OCI-LY7 (cell line): ENCODE data around the gene NHS.

Experiments used
- EZH2phosphoT487 ChIP-seq: fragments of 200-600 bp; sonication (generic); IDR thresholded peaks from 2 replicates; pipeline ENCODE4 v1.6.1; 2018; ENCODE audit warnings: low read depth, borderline replicate concordance, mild to moderate bottlenecking, mixed run types, antibody characterized with exemption, low read length, moderate library complexity, mixed read lengths
- TF ChIP-seq, protein P1 (sequence below): fragments of 200-600 bp; sonication (generic); conservative IDR thresholded peaks from 2 replicates; pipeline ENCODE4 v1.5.1; 2014; ENCODE audit warnings: mild to moderate bottlenecking, antibody characterized with exemption, low read length, moderate library complexity, mixed read lengths

DNA sequence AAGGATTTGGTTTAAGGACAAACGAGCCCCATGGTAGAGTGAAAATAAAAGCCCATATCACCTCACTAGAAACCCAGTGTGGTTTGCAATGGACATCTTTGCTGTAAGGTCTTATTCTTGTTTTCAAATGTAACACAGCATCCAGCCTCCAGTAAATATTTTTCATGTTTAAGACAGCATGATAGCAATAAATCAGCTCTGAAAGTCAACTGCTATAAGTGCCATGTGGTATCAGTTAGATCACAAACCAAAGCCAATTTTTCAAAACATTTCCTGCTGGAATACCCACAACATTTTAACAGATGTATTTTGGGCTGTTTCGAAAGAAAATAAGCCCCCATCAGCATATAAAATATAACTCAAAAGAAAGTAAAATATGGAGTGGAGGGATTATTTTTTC lies 338.3 kb downstream of the NHS start:
- TF ChIP-seq, protein P1, sequence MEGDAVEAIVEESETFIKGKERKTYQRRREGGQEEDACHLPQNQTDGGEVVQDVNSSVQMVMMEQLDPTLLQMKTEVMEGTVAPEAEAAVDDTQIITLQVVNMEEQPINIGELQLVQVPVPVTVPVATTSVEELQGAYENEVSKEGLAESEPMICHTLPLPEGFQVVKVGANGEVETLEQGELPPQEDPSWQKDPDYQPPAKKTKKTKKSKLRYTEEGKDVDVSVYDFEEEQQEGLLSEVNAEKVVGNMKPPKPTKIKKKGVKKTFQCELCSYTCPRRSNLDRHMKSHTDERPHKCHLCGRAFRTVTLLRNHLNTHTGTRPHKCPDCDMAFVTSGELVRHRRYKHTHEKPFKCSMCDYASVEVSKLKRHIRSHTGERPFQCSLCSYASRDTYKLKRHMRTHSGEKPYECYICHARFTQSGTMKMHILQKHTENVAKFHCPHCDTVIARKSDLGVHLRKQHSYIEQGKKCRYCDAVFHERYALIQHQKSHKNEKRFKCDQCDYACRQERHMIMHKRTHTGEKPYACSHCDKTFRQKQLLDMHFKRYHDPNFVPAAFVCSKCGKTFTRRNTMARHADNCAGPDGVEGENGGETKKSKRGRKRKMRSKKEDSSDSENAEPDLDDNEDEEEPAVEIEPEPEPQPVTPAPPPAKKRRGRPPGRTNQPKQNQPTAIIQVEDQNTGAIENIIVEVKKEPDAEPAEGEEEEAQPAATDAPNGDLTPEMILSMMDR, result no peak
- no peak for TF ChIP-seq EZH2phosphoT487
